ENCODE data around the gene FXYD1. TPM values are rescaled to one million over a fixed set of nuclear protein-coding genes. Genes with fewer than 3 reads are reported as not detected.

The FXYD1 gene
- total RNA-seq, 4 donors from 2014 or later = 42.8 to 140 (median 52.7) TPM

- peaks cover 0 to 3% of the 10 kb centered on the region in 2 donors for H3K36me3 ChIP-seq
- peaks cover 41% of the 10 kb centered on the region for H3K27me3 ChIP-seq
- H3K4me1 ChIP-seq = peaks cover 0 to 45% (median 21%) of the 10 kb centered on the region in 3 donors
- no peaks in the 10 kb centered on the region for H3K9me3 ChIP-seq
- no peak overlapping the region for H3K27ac ChIP-seq
- no peak overlapping the region for H3K4me3 ChIP-seq
- no peak for ATAC-seq
- 30% methylated on average over 2 of the region's 6 CpGs; no CpG with 5 or more reads in 1 of the 2 donors for WGBS, 2 donors (ENCODE audit: low coverage in 1 of 2)
- TF ChIP-seq POLR2AphosphoS5 (IDR thresholded peaks at IDR 0.05) = no peak
- no peak for TF ChIP-seq EP300 (IDR thresholded peaks at IDR 0.05)
- TF ChIP-seq POLR2A (IDR thresholded peaks at IDR 0.05) = no peak
- TF ChIP-seq CTCF (IDR thresholded peaks at IDR 0.05) = no peak
Observed at GRCh38 chr19:35144259-35144599, 5.6 kb downstream of the FXYD1 start.

- TF ChIP-seq POLR2A (IDR thresholded peaks at IDR 0.05) (no peak), POLR2AphosphoS5 (IDR thresholded peaks at IDR 0.05) (no peak), CTCF (IDR thresholded peaks at IDR 0.05) (no peak), EP300 (IDR thresholded peaks at IDR 0.05) (no peak)
- H3K36me3 ChIP-seq = peaks cover 0 to 3% of the 10 kb centered on the region in 2 donors
- H3K4me3 ChIP-seq = no peak overlapping the region
- ATAC-seq = no peak
- no peaks in the 10 kb centered on the region for H3K9me3 ChIP-seq
- H3K27ac ChIP-seq = no peak overlapping the region
- whole genome bisulfite sequencing, 2 donors (ENCODE audit: low coverage in 1 of 2) = 0 to 36% methylated on average over 2 to 4 of the region's 15 CpGs
- H3K4me1 ChIP-seq = peaks cover 0 to 39% (median 21%) of the 10 kb centered on the region in 3 donors
- H3K27me3 ChIP-seq = peaks cover 42% of the 10 kb centered on the region
Observed at GRCh38 chr19:35144600-35145436, 6.2 kb downstream of the FXYD1 start.

GRCh38 chr19:35146746-35147459 lies 8.3 kb downstream of the FXYD1 start:
- TF ChIP-seq POLR2AphosphoS5 (IDR thresholded peaks at IDR 0.05) = no peak
- TF ChIP-seq CTCF (IDR thresholded peaks at IDR 0.05) = no peak
- no peak for TF ChIP-seq EP300 (IDR thresholded peaks at IDR 0.05)
- TF ChIP-seq POLR2A (IDR thresholded peaks at IDR 0.05) = no peak

GRCh38 chr19:35149463-35149862 lies 10.8 kb downstream of the FXYD1 start:
- no peak overlapping the region for H3K27ac ChIP-seq
- 74 to 83% methylated on average over 3 of the region's 3 CpGs for WGBS, 2 donors (ENCODE audit: low coverage in 1 of 2)
- H3K9me3 ChIP-seq = no peaks in the 10 kb centered on the region
- H3K27me3 ChIP-seq = peaks cover 47% of the 10 kb centered on the region
- H3K4me3 ChIP-seq = no peak overlapping the region
- H3K36me3 ChIP-seq = no peaks in the 10 kb centered on the region
- ATAC-seq = no peak
- H3K4me1 ChIP-seq = peaks cover 0 to 20% (median 8%) of the 10 kb centered on the region in 3 donors
- TF ChIP-seq CTCF (IDR thresholded peaks at IDR 0.05) = no peak

More at GRCh38 chr19:35146746-35147459, 8.3 kb downstream of the FXYD1 start:
- no peaks in the 10 kb centered on the region for H3K9me3 ChIP-seq
- H3K4me1 ChIP-seq = peaks cover 0 to 20% (median 15%) of the 10 kb centered on the region in 3 donors
- WGBS, 2 donors (ENCODE audit: low coverage in 1 of 2) = 72 to 93% methylated on average over 3 to 6 of the region's 7 CpGs
- peaks cover 0 to 3% of the 10 kb centered on the region in 2 donors for H3K36me3 ChIP-seq
- H3K27me3 ChIP-seq = peaks cover 44% of the 10 kb centered on the region
- no peak for ATAC-seq
- no peak overlapping the region for H3K4me3 ChIP-seq
- H3K27ac ChIP-seq = no peak overlapping the region
